KMS-11 (cell line): ENCODE data around the gene GUCA2B.

Experiments used
- H2AFZ ChIP-seq: fragments of 200-600 bp; sonication (generic); 2 replicates; pipeline ENCODE4 v1.6.1; 2016; ENCODE audit warnings: antibody characterized with exemption, mixed run types, low read depth
- H3K27ac ChIP-seq: fragments of 200-600 bp; sonication (generic); 2 replicates; pipeline ENCODE4 v1.6.1; 2016; ENCODE audit warnings: mild to moderate bottlenecking, mixed run types
- H3K27me3 ChIP-seq: fragments of 200-600 bp; sonication (generic); 2 replicates; pipeline ENCODE4 v1.6.1; 2017; ENCODE audit warnings: mild to moderate bottlenecking, low read depth, mixed run types, moderate library complexity; ENCODE audit not compliant: insufficient read depth
- H3K36me3 ChIP-seq: fragments of 200-600 bp; sonication (generic); 2 replicates; pipeline ENCODE4 v1.6.1; 2017; ENCODE audit warnings: mild to moderate bottlenecking, mixed run types; ENCODE audit not compliant: insufficient read depth
- H3K4me1 ChIP-seq: fragments of 200-600 bp; sonication (generic); 2 replicates; pipeline ENCODE4 v1.6.1; 2016; ENCODE audit warnings: mild to moderate bottlenecking, low read depth, mixed run types; ENCODE audit not compliant: poor library complexity, severe bottlenecking
- H3K4me2 ChIP-seq: fragments of 200-600 bp; sonication (generic); 2 replicates; pipeline ENCODE4 v1.7.0; 2016; ENCODE audit warnings: mild to moderate bottlenecking, mixed run types
- H3K4me3 ChIP-seq: fragments of 200-600 bp; sonication (generic); IDR thresholded peaks from 2 replicates; pipeline ENCODE4 v1.6.1; 2017; ENCODE audit warnings: low read depth, low read length, mixed read lengths; ENCODE audit not compliant: insufficient read depth
- H3K79me2 ChIP-seq: fragments of 200-600 bp; sonication (generic); 2 replicates; pipeline ENCODE4 v1.6.1; 2016; ENCODE audit warnings: low read depth, mixed run types; ENCODE audit not compliant: insufficient read depth
- H3K9ac ChIP-seq: fragments of 200-600 bp; sonication (generic); 2 replicates; pipeline ENCODE4 v1.6.1; 2016; ENCODE audit warnings: mild to moderate bottlenecking, mixed run types
- H4K20me1 ChIP-seq: fragments of 200-600 bp; sonication (generic); 2 replicates; pipeline ENCODE4 v1.6.1; 2016; ENCODE audit warnings: mild to moderate bottlenecking, mixed run types; ENCODE audit not compliant: insufficient read depth
- TF ChIP-seq, protein P1 (sequence below): fragments of 200-600 bp; sonication (generic); conservative IDR thresholded peaks from 2 replicates; pipeline ENCODE4 v1.6.1; 2017; ENCODE audit warnings: low read depth, mild to moderate bottlenecking, antibody characterized with exemption, low read length, moderate library complexity, mixed read lengths

The GUCA2B gene

DNA sequence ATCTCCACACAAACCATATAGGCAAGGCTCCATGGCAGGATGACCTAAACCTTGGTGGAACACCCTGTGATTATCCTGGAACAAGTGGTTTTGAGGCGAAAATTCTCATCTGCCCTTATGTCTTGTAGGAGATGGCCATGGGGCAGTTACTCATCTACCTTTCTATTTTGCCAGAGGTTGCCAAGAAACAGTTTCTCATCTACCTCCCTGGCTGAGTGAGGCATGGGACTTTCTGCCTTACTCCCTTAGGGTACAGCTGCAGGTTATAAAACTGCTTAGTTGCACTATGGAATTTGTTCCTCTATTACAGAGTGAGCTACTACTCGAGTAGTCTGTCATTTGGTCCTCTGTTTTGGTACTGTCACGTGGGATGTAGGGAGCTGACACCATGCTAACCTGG is 42.6 kb downstream of the GUCA2B start:
- Histone ChIP-seq H3K36me3 (no peaks in the 10 kb centered on the region), H3K9ac (no peak overlapping the region)
- TF ChIP-seq, protein P1, sequence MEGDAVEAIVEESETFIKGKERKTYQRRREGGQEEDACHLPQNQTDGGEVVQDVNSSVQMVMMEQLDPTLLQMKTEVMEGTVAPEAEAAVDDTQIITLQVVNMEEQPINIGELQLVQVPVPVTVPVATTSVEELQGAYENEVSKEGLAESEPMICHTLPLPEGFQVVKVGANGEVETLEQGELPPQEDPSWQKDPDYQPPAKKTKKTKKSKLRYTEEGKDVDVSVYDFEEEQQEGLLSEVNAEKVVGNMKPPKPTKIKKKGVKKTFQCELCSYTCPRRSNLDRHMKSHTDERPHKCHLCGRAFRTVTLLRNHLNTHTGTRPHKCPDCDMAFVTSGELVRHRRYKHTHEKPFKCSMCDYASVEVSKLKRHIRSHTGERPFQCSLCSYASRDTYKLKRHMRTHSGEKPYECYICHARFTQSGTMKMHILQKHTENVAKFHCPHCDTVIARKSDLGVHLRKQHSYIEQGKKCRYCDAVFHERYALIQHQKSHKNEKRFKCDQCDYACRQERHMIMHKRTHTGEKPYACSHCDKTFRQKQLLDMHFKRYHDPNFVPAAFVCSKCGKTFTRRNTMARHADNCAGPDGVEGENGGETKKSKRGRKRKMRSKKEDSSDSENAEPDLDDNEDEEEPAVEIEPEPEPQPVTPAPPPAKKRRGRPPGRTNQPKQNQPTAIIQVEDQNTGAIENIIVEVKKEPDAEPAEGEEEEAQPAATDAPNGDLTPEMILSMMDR = no peak

DNA sequence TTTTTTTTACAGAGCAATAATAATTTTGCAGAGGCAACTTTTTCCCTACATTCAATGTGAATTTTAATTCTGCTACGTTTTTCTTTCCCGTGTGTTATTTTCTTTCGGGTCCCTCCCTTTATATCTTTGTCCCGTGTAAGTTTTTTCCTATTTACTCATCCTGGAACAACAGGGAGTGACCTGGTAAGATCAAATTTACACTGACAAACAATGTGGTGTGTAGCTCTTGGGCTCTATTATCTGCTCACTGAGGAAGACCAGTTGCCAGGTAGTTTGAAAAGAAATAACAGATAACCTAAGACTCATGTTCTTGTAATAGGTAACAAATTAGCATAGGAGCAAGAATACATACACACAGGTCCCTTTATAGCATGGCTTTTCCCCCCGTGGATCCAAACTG is 45.0 kb downstream of the GUCA2B start:
- H3K79me2 ChIP-seq = no peaks in the 10 kb centered on the region
- no peak overlapping the region for H3K4me3 ChIP-seq
- H3K4me2 ChIP-seq = no peak overlapping the region
- H3K36me3 ChIP-seq = no peaks in the 10 kb centered on the region
- H4K20me1 ChIP-seq = no peaks in the 10 kb centered on the region
- H3K4me1 ChIP-seq = no peaks in the 10 kb centered on the region
- TF ChIP-seq, protein P1 = no peak
- H2AFZ ChIP-seq = no peak overlapping the region
- no peak overlapping the region for H3K27ac ChIP-seq
- H3K27me3 ChIP-seq = no peaks in the 10 kb centered on the region
- no peak overlapping the region for H3K9ac ChIP-seq

More for the DNA sequence above, 42.6 kb downstream of the GUCA2B start:
- no peak overlapping the region for H3K4me3 ChIP-seq
- H3K27ac ChIP-seq = no peak overlapping the region
- no peaks in the 10 kb centered on the region for H3K27me3 ChIP-seq
- H3K4me2 ChIP-seq = no peak overlapping the region
- H4K20me1 ChIP-seq = no peaks in the 10 kb centered on the region
- no peaks in the 10 kb centered on the region for H3K4me1 ChIP-seq
- no peaks in the 10 kb centered on the region for H3K79me2 ChIP-seq
- no peak overlapping the region for H2AFZ ChIP-seq

DNA sequence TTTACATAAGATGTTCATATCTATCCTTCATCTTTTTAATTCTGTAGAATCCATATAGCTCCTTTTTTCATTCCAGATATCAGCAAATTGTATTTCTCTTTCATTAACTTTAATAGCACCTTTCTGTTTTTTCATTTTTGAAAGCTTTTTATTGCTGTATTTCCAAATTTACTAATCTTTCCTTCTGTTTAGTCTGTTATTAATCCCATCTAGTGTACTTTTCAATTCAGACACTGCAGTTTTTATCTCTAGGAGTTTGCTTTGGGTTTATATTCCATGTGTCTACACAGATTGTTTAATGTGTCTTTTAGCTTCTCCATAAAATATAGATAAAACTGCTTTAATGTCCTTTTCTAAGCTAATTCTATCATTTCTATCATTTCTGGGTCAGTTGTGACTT is 48.8 kb downstream of the GUCA2B start:
- no peak overlapping the region for H3K27ac ChIP-seq
- no peaks in the 10 kb centered on the region for H4K20me1 ChIP-seq
- H3K4me2 ChIP-seq = no peak overlapping the region
- no peaks in the 10 kb centered on the region for H3K36me3 ChIP-seq
- H3K79me2 ChIP-seq = no peaks in the 10 kb centered on the region; the same call in 1 of the 2 replicates
- no peak overlapping the region for H2AFZ ChIP-seq
- H3K27me3 ChIP-seq = no peaks in the 10 kb centered on the region
- no peak overlapping the region for H3K4me3 ChIP-seq
- H3K9ac ChIP-seq = no peak overlapping the region
- no peaks in the 10 kb centered on the region for H3K4me1 ChIP-seq
- TF ChIP-seq, protein P1 = no peak
